Activated CD8-positive, alpha-beta memory T cell treated with anti-CD3 and anti-CD28 coated beads, Interleukin-2, amount 50 U/mL, for 24 hours (primary cell): ENCODE data around the gene PRKCA.
"Not testable (repeated sequence)": the region's sequence is repeated elsewhere in the genome, so short reads cannot be mapped to it uniquely, and the experiment has no call there.

Source experiments
- DNase-seq: peaks from one replicate; pipeline ENCODE4 v3.0.0-alpha.2; 2020; ENCODE audit errors: extremely low read depth

The PRKCA gene

DNA sequence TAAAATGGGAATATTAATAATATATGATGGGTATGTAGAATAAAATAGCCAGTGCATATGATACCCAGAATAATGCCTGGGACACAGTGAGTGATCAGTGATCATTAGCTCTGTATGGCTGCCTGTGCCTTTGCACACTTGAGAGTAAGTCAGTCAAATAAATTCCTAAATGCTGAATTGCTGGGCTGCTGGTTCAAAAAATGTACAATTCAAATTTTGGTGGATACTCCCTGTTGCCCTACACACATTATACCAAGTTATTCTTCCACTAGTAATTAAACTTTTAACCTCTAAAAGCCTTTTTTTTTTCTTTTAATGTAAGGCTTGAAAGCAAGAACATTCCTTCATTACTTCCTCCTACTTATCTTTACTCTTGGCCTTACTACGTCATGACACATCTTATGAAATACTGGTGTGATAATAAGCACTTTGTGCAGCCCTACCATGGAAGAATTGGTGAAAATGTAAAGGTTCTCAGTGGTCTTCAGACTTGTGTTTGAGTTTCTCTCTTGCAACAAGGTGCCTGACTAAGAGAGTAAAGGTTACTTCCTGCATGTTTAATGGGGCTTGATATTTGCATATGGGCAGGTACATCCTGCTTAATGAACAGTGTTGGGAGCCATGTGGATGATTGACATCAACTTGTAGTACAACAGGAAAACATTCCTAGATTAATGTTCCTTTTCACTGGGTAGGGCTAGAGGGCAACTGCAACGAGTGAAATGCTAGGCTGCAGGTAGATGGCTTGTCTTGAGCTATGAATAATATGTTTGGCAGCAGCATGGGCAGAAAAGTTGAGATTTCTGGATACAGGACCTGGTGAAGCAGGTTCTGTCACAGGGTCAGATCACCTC is 84.3 kb downstream of the PRKCA start:
- no peak for DNase-seq

DNA sequence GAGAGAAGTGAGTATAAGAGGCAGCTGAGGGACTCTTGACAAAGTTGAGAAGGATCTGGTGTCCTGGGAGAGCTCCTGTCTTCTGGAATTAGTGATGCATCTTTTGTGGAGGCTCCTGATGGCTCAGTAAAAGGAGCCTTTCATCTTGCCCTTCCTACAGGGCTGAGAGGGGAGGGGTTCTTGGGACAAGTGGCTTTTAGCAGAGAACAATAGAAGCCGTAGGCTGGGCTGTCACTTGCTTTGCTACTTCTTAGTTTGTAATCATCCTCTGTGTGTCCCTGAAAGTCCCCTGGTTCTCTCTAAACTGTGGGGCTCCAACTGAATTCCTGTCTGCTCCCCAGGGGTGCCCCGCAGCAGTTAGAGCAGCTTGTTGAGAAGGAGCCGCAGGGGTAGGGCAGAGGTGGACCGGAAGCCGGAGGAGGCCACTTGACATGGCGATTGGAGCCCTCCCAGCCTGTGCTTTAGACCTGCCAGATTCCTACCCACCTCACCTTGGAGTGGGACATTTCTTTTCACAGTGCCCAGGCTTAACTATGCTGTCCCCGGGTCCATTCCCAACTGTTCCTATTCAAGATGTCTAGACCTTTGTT is 85.1 kb downstream of the PRKCA start:
- no peak for DNase-seq

DNA sequence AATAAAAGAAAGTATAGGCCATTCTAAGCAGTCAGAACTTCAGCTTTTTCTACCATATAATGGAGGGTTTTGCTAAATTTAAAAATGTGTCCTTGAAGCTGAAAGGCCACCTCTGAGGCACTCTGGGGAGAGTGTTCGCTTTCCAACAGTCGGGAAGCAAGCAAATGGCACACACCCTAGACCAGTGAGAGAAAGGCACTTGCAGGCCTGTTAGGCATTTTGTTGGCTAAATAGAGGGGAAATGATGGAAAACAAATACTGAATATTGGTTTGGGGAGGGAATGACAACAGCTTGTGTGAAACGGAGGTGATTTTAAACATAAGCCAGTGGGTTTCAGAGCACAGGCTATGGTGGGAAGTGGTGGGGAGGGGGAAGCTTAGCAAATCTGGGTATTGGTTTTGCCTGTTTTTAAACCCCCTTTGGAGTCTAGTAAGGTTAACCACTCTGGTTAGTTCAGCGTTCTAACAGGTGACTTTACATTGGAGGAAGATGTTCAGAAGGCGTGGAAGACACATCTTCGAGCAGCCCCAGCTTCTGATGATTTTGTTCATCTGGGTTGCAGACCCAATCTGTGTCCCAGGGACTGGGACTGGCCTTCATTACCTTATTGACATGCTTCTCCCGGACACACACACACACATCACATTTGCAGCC is 90.5 kb downstream of the PRKCA start:
- DNase-seq, result no peak

DNA sequence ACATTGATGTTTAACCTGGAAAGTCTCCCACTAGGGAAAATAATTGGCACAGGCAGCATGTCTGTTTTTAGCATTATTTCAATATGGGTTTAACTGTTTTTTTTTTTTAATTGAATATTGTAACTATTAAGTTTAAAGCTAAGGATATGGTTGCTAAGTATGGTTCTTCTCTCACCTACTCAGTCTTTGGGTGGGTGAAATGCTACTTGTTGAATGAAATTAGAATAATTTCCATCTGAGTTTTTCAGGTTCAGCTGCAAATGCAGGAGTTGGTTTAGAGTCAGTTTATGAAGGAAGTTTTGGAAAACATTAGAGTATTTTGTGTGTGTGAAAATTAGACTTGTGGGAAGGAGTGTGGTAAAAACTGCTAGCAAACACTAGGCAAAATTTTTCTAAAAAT is 93.5 kb downstream of the PRKCA start:
- no peak for DNase-seq

DNA sequence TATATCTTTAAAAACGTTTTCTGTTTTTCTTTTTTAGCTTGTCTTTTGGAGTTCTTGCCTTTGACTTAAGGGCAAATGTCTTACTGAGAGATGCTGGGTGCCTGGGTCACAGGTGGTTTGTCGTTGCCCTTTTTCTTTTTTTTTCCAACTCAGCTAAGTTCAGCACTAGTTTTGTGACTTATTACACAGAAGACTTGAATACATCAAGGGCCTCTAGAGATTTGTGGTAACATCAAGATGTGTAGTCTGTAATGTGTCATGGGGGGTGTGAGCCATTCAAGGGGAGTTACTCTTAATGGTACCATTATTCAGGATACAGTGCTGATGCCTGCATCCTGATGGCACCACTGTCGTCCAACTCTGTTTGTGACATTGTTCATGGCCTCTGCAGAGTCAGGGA is 95.1 kb downstream of the PRKCA start:
- no peak for DNase-seq

DNA sequence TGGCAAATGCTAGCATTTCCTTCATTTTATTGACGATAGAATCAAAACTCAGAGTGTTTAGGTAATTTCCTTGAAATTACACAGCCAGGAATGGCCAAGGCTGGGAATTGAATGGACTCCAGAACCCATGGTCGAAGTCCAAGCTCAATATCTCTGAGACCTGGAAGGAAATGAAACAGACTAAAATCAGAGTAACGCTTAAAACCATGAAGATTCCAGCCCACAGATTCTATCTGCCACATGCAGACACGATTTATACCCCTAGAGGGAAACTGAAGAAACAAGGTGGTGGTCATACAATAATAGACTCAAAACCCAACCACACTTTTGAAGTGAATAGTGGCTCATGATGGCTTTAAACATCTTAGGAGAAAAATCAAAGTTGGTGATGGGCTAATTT is 95.6 kb downstream of the PRKCA start:
- DNase-seq, result no peak

DNA sequence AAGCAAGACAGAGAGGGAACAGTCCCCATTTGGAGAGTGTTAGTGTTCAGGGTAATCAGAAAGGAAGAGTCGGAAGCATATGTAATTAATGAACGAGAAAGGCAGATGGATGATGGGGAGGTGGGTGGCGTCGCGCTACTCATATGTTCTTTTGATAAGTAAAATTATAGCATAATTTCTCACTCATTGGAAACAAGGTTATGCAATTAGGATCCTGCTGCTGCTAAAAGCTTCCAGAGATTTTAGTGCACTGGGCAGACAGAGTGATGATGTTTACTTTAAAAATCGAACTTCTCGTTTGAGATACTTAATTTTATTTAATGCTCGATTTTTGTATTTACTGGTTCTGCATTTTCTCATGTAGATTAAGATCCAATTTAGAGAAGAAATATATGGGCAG is 96.2 kb downstream of the PRKCA start:
- DNase-seq, result no peak

DNA sequence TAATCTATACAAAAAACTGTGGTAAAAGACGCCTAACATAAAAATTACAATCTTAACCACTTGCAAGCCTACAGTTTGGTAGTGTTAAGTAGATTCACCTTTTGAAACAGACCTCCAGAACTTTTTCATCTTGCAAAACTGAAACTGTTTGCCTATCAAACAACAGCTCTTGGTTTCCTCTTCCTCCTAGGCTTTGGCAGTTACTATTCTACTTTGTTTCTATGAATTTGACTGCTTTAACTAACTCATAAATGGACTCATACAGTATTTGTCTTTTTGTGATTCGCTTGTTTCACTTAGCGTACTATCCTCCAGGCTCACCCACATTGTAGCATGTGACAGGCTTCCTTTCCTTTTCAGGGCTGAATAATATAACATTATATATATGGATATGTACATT is 97.0 kb downstream of the PRKCA start:
- no peak for DNase-seq

DNA sequence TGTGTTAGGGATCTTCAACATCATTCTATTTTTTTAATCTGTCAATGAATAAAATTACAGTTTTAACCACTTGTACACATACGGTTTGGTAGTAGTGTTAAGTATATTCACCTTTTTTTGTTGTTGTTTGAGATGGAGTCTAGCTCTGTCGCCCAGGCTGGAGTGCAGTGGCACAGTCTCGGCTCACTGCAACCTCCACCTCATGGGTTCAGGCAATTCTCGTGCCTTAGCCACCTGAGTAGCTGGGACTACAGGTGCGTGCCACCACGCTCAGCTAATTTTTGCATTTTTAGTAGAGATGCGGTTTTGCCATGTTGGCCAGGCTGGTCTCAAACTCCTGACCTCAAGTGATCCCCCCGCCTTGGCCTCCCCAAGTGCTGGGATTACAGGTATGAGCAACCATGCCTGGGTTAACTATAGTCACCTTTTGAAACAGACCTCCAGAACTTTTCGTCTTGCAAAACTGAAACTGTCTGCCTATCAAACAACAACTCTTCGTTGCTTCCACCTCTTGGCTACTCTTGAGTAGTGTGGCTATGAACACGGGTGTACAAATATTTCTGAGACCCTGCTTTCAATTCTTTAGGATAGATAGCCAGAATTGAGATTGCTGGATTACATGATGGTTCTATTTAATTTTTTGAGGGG is 97.8 kb downstream of the PRKCA start:
- not testable (repeated sequence) for DNase-seq

DNA sequence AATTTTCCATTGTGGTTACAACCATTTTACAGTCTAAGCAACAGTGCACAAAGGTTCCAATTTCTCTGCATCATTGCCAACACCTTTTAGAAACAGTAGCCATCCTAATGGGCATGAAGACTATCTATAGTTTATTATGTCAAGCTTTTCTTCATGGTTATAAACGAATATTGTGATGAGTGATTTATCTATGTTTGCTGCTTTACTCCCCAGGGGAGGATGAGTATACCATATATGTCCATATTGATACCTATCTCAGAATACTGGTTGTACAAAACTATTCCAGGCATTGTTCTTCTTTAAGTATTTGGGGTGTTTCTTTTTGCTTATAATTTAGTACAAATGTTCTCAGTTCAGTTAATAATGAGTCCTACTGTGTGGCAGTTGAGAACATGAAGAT is 98.3 kb downstream of the PRKCA start:
- no peak for DNase-seq

DNA sequence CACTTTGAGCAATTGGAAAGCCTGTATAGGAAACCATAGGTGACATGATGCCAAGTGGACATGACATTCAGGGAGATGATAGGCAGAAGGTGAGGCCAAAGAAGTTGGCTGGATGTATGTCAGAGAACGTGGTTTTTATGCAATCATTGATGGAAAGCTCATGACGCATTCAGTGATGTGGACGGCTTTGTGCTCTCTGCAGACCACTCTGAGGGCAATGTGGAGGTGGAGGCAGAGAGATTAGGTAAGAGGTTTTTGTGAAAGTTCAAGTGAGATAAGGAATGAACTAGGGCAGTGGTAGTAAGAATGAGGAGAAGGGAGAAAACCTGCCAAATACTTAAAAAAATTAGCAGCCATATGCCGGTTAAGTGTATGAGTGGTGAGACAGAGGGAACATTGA is 99.0 kb downstream of the PRKCA start:
- DNase-seq, result no peak

DNA sequence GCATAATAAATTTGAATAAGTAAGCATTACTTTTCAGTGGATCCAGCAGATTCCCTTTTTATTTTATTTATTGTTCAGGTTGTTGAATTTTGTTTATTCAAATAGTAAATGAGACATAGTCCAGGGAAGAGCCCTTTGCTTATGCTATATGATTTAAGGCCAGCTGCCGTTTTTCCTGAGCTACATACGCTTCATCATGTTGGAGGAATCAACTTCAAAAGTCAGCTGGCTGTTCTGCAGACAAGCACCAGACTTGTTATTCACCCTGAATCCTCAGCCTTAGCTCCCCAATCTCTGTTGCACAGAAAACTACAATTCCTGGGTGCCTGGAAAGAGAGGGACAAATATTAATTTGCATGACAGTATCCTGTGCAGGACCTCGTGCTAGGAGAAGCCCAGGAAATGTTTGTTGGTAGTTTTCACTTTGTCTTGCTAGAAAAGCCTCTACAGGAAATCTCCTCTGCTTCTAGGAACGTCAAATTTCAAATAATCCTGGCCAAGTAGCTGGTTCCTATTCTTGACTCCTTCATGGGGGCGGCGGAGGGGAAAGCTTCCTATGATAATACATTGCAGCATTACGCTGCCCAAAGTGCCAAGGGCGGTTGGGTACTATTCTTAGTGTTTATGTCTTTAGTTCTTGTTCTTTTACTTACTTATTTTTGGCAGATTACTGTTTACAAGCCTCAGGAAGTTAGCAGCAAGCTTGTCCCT is 101.6 kb downstream of the PRKCA start:
- no peak for DNase-seq

DNA sequence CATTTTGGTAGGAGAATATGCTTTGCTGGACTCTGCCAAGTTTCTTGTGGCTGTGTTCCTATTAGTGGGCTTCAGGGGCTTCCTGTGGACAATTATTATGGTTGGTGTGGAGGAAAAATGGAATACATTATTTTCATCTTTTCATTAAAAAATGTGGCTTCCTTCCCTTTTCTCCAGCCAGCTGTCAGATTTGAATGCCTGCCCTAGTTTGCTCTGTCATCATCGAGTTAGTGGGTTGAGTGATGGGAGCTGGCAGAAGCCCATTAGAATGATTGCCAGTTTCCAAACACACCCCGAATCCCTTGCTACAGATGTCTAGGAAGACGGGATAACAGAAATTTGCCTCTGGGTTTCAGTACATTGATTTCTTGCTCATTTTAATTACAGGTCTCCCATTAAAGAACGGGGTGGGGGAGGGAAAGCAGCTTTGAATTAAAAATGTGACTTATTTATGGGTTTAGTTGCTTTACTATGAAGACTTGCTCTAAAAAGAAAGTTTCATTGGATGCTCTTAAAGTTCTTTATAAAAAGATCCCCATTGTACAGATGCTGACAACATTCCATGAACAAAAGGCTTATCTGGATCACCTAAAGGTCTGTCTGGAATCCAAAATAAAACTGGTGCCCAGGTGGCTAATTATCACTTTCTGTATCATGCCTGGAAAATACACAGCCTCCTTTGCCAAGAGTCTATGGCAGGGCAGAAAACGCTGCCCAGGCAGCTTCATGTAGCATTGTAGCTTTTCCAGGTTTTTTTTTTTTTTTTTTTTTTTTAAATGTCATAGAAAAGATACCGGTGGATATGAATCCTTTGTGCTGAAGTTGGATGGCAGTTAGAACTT is 103.6 kb downstream of the PRKCA start:
- DNase-seq, result no peak

DNA sequence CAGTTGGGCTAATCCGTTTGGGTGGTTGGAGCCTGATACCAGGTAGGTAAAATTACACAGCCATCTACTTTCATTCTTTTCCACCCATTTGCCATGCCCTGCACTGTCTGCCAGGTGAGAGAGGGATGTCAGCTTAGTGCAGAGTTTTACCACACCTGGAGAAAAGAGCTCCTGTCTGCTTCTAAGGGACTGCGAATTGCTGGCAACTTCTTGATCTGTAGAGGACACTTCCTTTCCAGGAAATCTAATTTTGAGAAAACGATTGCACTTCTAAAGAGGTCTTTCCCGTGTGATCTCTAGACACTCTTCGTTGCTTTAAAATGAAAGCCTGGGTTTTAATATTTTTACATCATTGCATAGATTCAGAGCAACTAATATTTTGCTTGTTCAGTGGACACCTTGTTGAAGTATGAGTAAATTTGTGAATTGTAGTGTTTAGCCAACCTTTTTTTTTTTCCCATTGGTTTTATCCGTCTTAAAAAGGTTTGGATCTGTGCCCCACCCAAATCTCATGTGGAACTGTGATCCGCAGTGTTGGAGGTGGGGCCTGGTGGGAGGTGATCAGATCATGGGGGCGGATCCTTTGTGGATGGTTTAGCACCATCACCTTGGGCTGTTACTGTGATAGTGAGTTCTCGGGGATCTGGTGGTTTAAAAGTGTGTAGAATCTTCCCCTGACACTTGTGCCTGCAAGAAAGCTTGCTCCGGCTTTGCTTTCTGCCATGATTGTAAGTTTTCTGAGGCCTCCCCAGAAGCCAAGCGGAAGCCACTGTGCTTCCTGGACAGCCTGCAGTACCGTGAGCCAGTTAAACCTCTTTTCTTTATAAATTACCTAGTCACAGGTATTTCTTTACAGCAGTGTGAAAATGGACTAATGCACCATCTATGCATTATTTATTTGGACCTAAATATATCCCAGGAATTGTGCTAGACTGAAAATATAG is 104.6 kb downstream of the PRKCA start:
- no peak for DNase-seq

DNA sequence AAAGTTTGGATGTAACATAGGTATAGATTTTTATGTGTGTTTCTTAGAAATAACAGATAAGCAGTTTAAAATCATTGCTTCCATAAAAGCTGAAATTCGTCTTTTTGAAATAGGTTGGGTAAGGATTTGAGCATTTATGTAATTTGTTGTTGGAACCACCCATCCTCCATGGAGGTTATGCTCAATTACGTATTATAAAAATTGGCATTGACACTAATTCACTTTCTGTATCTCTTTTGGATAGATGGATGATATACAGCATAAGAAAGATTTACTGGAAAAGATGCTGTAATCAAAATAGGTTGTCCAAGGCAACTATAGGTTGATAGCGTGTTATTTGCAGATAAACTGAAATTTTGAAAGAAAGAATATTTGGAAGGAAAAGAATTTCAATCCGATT is 105.5 kb downstream of the PRKCA start:
- DNase-seq, result no peak

DNA sequence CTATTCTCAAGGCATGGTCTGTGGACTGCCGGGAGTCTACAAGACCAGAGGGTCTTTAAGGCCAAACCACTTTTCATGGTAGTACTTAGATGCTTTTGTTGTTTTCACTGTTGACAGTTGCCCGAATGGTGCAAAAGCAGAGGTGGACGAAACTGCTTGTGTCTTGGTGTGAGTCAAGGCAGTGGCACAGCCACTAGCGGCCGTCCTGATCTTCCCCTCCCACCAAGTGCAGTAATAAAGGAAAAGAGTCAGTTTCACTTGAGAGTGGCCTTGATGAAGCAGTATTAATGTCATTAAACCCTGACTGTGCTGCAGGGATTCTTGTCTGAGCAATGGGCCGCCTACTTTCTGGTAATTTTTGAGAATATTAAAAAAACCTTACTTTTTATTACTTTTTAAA is 109.1 kb downstream of the PRKCA start:
- no peak for DNase-seq

DNA sequence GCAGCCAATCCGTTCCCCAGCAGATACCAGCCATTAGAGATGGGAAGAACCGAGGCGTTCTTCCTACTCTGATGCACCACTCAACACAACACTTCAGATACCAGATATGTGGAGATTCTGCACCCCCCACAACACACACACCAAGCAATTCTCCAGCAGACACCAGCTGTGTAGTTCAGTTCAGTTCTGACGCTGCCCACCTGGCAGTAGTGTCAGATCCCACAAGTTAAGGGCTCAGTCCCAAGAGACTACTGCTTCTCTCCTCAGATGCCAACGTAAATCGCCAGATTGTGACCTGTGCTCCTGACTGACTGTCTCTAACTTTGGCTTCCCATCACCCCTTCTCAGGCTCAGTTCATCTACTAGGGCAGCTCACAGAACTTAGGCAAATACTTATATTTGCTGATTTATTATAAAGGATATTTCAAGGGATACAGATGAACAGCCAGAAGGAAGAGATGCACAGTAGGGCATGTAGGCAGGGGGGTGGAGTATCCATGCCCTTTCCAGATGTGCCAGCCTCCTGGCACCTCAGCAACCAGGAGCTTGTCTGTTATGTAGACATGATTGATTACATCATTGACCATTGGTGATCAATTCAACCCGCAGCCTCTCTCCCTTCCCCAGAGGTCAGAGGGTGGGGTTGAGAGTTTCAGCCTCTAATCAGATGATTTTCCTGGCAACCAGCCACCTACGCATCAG is 110.6 kb downstream of the PRKCA start:
- DNase-seq, result no peak

DNA sequence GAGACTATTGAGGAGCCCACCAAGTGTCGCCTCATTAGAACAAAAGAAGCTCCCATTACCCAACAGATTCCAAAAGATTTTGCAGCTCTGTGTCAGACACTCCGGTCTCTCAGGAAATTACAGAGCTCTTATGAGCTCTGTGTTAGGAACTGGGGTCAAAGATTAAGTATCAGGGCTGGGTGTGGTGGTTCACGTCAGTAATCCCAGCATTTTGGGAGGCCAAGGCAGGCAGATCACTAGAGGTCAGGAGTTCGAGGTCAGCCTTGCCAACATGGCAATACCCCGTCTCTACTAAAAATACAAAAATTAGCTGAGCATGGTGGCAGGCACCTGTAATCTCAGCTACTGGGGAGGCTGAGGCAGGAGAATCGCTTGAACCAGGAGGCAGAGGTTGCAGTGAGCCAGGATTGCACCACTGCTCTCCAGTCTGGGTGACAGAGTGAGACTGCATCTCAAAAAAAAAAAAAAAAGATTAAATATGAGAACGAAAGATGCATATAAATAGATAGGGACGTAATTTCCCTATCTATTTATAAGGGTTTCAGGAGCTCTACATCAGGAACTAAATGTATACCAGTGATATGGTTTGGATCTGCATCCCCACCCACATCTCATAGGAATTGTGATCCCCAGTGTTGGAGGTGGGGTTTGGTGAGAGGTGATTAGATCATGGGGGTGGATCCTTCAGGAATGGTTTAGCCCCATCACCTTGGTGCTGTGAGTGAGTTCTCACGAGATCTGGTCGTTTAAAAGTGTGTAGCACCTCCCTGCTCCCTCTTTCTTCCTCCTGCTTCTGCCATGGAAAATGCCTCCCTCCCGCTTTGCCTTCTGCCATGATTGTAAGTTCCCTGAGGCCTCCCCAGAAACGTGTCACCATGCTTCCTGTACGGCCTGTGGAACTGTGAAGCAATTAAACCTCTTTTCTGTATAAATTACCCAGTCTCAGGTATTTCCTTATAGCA is 111.4 kb downstream of the PRKCA start:
- DNase-seq, result no peak
